GM18907 (cell line): ENCODE measurements around the gene LTBP2.
"Not testable (repeated sequence)": the region's sequence is repeated elsewhere in the genome, so short reads cannot be mapped to it uniquely, and the experiment has no call there.

Source experiments
- ATAC-seq: cut with Tn5 transposase; IDR thresholded peaks from one replicate; pipeline ENCODE4 v1.9.1; 2021; ENCODE audit warnings: mild to moderate bottlenecking, moderate library complexity; ENCODE audit not compliant: unreplicated experiment

The LTBP2 gene

GRCh38 chr14:74555476-74556050 is 56.5 kb downstream of the LTBP2 start:
- ATAC-seq = no peak

- no peak for ATAC-seq
Observed at GRCh38 chr14:74554742-74555362, 57.2 kb downstream of the LTBP2 start.

- no peak for ATAC-seq
Observed at GRCh38 chr14:74552623-74553022, 59.4 kb downstream of the LTBP2 start.

GRCh38 chr14:74551431-74552371 is 60.3 kb downstream of the LTBP2 start:
- no peak for ATAC-seq

- ATAC-seq = no peak
Observed at GRCh38 chr14:74551001-74551400, 61.0 kb downstream of the LTBP2 start.

DNA sequence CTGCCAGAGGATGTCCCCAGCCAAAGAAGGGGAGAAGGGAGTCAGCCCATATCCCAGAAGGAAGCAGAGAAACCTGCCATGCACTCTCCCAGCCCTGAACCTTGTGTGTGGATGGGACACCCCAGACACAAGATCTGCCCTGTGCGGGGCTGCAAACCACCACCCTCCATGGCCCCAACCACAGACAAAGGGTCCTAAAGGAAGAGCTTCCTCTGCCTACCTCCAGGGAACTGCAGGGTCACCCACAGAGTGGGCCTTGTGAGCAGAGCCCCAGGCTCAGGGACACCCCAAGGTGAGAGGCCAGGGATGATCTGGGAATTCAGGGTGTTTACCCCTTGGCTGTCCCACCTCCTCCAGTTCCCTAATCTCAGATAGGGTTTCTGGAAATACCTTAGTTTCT is 62.0 kb downstream of the LTBP2 start:
- no peak for ATAC-seq

- no peak for ATAC-seq
Observed at GRCh38 chr14:74549588-74549987, 62.4 kb downstream of the LTBP2 start.

- no peak for ATAC-seq
Observed at GRCh38 chr14:74548881-74549280, 63.2 kb downstream of the LTBP2 start.

- ATAC-seq = no peak
Observed at GRCh38 chr14:74547331-74547927, 64.6 kb downstream of the LTBP2 start.

DNA sequence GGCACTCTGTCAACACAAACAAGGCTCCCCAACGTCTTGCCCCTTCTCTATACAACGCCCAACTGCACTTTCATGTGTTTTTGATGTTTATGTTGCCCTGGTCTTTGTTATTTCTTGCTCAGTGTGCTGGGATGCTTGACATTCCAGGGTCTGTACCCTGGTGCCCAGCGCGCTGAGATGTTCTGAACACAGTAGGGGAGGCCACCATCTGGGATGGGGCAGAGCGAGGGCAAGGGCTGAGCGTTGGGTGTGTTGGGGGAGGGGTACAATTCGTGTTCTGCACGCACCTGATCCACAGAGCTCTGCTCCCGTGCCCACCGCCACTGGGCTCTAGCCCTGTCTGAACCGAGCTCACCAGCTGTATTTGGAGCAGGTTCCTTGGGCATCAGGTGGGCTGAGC is 65.6 kb downstream of the LTBP2 start:
- no peak for ATAC-seq

- no peak for ATAC-seq
Observed at GRCh38 chr14:74545386-74545785, 66.7 kb downstream of the LTBP2 start.

GRCh38 chr14:74543771-74544438 is 68.1 kb downstream of the LTBP2 start:
- ATAC-seq = no peak

DNA sequence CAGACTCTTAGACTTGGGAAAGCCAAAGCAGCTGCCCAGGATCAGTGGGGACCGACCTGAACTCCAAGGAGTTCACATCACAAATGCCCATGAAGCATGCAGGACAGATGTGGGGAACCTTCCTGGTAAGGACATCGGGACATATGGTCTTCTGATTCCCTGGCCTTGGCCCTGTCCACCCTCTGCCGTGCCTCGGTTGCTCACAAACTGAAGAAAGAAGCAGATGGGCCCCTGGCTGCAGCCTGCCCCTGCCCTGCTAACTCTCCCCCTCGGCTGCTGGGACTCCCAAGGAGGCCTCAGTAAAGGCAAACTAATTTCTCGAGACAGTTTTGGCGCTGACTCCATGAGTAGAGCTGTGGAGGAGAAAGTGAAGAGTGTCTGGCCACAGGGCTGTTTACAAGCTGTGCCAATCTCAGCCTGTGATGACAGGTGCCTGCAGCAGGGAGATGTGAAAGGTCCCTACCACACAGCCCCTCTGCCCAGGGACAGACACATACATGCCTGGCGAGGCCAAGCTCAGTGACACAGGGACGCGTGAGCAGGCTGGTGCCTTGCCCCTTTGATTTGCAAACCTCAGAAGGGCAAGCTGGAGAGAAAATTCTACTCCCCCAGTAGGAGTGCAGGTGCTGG is 69.9 kb downstream of the LTBP2 start:
- no peak for ATAC-seq

GRCh38 chr14:74541225-74541624 is 70.8 kb downstream of the LTBP2 start:
- no peak for ATAC-seq

DNA sequence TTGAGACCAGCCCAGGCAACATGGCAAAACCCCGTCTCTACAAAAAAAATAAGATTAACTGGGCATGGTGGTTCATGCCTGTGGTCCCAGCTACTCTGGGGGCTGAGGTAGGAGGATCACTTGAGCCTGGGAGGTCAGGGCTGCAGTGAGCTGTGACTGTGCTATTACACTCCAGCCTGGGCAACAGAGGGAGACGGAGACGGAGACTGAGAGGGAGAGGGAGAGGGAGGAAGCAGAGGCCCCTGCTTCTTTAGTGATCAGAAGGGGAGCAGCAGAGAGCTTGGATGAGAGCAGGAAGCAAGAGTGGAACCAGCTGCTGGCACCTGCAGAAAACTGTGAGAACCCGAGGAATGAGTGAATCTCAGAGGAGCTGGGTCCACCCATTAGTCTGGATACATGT is 72.5 kb downstream of the LTBP2 start:
- ATAC-seq = no peak

DNA sequence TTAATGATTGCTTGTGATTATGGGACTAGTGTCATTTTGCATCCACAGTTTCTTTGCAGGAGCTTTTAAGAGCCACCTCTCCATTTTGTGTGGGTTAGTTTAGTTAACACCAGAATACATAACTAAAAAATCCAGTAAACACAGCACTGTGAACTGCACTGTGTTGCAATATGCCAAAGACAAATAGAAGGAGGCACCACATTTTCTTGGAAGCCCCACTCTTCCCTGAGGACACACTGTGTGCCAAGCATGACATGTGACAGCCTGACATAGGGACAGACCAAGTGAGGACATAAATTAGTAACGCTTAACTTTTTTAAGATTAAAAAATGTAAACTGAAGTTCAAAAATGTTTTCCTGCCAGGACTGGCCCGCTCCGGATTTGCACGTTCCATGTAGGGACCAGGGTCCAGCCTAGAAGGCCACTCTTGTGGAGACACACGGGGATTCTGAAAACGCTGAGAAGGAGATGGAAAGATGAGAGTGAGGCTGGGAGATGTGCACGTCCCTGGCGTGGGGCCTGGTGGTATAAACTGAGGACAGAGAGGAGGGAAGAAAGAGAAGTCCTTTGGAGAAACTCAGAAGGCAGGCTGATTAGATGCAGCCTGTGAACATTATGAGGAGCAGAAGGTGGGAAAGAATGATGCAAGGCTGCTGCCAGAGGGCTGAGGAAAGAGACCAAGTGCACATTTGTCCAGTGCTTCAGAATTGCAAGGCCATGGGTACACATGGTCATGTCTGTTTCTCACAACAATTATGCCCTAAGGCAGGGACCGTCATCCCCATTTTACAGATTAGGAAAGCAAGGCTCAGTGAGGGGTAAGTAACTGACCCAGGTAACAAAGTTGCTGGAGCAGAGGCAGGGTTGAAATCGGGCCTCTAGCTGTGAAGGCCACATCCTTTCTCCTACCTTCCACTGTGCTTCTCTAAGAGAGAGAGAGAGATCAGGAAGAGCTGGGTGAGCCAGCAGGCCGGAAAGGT is 73.3 kb downstream of the LTBP2 start:
- no peak for ATAC-seq

DNA sequence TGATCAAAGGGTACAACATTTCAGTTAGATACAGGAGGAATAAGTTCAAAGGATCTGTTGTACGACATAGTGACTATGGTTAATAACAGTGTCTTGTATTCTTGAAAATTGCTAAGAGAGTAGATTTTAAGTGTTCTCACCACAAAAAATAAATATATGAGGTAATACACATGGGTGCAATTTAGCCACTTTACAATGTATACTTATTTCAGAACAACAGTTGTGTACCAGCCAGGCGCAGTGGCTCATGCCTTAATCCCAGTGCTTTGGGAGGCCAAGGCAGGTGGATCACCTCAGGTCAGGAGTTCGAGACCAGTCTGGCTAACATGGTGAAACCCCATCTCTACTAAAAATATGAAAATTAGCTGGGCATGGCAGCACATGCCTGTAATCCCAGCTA is 75.7 kb downstream of the LTBP2 start:
- not testable (repeated sequence) for ATAC-seq

GRCh38 chr14:74535756-74536325 is 76.2 kb downstream of the LTBP2 start:
- no peak for ATAC-seq

- ATAC-seq = no peak
Observed at GRCh38 chr14:74533576-74533975, 78.5 kb downstream of the LTBP2 start.
